ENCODE results near the gene ALOX12B. TPM values are rescaled to one million over a fixed set of nuclear protein-coding genes. Genes with fewer than 3 reads are reported as not detected.

The ALOX12B gene
- polyA plus RNA-seq, 1 of the 3 experiments (the other 2 are of a cell fraction), result 0.20 TPM

GRCh38 chr17:8117367-8117979 is 30.0 kb upstream of the ALOX12B start:
- Histone ChIP-seq H3K4me2 (peak overlapping the region; percentile 97), H4K20me1 (ENCODE audit: insufficient read depth) (peaks cover 15% of the 10 kb centered on the region), H2AFZ (ENCODE audit: low read depth) (peak overlapping the region; percentile 77; the same call in 1 of the 2 replicates), H3F3A (replicated peaks; ENCODE audit: insufficient read depth) (peaks cover 23% of the 10 kb centered on the region), H3K27ac (ENCODE audit: low read depth in 2 of 2, low read length in 1 of 2) (peak overlapping the region in 1 of 2 experiments; percentile 63; a peak in 2 of 4 replicates), H3K9me3 (no peaks in the 10 kb centered on the region), H3K27me3 (ENCODE audit: insufficient read depth) (peaks cover 35% of the 10 kb centered on the region; the same call in 1 of the 2 replicates), H3K9ac (peak overlapping the region; percentile 52), H3K9me2 (no peaks in the 10 kb centered on the region), H3K79me2 (ENCODE audit: insufficient read depth) (no peaks in the 10 kb centered on the region), H3K36me3 (replicated peaks in 1 of 2; ENCODE audit: control insufficient read depth in 1 of 2, insufficient read depth in 2 of 2, low read length in 1 of 2) (no peaks in the 10 kb centered on the region), H3K4me3 (ENCODE audit: low read depth in 2 of 2, low read length in 1 of 2) (peak overlapping the region; percentile 53 to 79), H3K4me1 (ENCODE audit: control insufficient read depth in 1 of 2, insufficient read depth in 2 of 2, low read depth in 1 of 2, low read length in 1 of 2) (peaks cover 0 to 18% of the 10 kb centered on the region in 2 experiments; a peak in 2 of 4 replicates)
- TF ChIP-seq GATA2 (CRISPR knock-in tag; IDR thresholded peaks at IDR 0.05) (peak; percentile 57; the same call in 1 of the 2 replicates), FOSL2 (IDR thresholded peaks at IDR 0.05; ENCODE audit: borderline replicate concordance, low read depth) (no peak), RAD21 (IDR thresholded peaks at IDR 0.05; ENCODE audit: low read length) (no peak)
- 27% methylated on average over 12 of the region's 18 CpGs for WGBS (ENCODE audit: low lambda C conversion rate)
- ChIA-PET POLR2A (no interaction called here), CTCF (interaction anchor here (1.0 to 15.2 kb wide), 11 partner anchors 10 to 70 kb away, joined by 3 to 298 read pairs (median 32); partner anchors contain the start of genes ALOX12B and PER1)
- no peak for DNase-seq

DNA sequence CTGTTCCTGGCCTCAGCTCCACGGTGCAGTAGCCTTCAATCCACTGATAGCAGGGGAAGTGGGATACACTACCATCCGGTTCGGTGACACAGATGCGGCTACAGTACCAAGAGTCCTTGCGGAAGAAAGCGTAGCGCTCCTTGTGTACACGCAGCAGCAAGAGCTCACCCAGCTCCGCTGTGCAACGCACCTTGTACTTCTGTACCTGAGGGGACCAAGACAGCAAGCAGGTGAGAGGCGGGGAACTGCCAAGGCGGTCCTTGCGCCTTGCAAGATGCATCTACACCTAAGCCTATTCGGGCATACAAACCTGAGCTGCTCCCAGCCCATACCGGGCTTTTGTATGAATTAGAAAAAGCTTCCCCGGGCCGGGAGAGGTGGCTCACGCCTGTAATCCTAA is 29.3 kb upstream of the ALOX12B start:
- WGBS (ENCODE audit: low lambda C conversion rate), result 74% methylated on average over 18 of the region's 18 CpGs
- no peak for TF ChIP-seq TEAD4 (IDR thresholded peaks at IDR 0.05; ENCODE audit: borderline replicate concordance, insufficient read depth)
- no peak for TF ChIP-seq POLR2AphosphoS5 (IDR thresholded peaks at IDR 0.05; ENCODE audit: low read depth, low read length)
- TF ChIP-seq, protein P1, sequence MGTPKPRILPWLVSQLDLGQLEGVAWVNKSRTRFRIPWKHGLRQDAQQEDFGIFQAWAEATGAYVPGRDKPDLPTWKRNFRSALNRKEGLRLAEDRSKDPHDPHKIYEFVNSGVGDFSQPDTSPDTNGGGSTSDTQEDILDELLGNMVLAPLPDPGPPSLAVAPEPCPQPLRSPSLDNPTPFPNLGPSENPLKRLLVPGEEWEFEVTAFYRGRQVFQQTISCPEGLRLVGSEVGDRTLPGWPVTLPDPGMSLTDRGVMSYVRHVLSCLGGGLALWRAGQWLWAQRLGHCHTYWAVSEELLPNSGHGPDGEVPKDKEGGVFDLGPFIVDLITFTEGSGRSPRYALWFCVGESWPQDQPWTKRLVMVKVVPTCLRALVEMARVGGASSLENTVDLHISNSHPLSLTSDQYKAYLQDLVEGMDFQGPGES (IDR thresholded peaks at IDR 0.05; ENCODE audit: low read depth, low read length), result no peak
- no peak for TF ChIP-seq RCOR1 (IDR thresholded peaks at IDR 0.05; ENCODE audit: low read length)
- no peak for TF ChIP-seq SMC3 (IDR thresholded peaks at IDR 0.05; ENCODE audit: low read depth, low read length)
- no peak for TF ChIP-seq NFIC (IDR thresholded peaks at IDR 0.05; ENCODE audit: borderline replicate concordance)
- no peak for TF ChIP-seq ELF1 (IDR thresholded peaks at IDR 0.05)
- no peak for TF ChIP-seq USF1 (IDR thresholded peaks at IDR 0.05; ENCODE audit: borderline replicate concordance, low read depth)
- TF ChIP-seq TCF12 (IDR thresholded peaks at IDR 0.05), result no peak
- TF ChIP-seq FOSL2 (IDR thresholded peaks at IDR 0.05; ENCODE audit: borderline replicate concordance, low read depth), result no peak
- no peak for TF ChIP-seq EZH2phosphoT487 (IDR thresholded peaks at IDR 0.05; ENCODE audit: borderline replicate concordance, low read depth)
- TF ChIP-seq YY1 (IDR thresholded peaks at IDR 0.05; ENCODE audit: low read depth), result no peak
- TF ChIP-seq, protein P2, sequence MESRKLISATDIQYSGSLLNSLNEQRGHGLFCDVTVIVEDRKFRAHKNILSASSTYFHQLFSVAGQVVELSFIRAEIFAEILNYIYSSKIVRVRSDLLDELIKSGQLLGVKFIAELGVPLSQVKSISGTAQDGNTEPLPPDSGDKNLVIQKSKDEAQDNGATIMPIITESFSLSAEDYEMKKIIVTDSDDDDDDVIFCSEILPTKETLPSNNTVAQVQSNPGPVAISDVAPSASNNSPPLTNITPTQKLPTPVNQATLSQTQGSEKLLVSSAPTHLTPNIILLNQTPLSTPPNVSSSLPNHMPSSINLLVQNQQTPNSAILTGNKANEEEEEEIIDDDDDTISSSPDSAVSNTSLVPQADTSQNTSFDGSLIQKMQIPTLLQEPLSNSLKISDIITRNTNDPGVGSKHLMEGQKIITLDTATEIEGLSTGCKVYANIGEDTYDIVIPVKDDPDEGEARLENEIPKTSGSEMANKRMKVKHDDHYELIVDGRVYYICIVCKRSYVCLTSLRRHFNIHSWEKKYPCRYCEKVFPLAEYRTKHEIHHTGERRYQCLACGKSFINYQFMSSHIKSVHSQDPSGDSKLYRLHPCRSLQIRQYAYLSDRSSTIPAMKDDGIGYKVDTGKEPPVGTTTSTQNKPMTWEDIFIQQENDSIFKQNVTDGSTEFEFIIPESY (IDR thresholded peaks at IDR 0.05; ENCODE audit: borderline replicate concordance, low read depth), result no peak
- TF ChIP-seq RAD21 (IDR thresholded peaks at IDR 0.05; ENCODE audit: low read length), result no peak
- no peak for TF ChIP-seq TAF1 (IDR thresholded peaks at IDR 0.05; ENCODE audit: borderline replicate concordance, low read depth, low read length)
- no peak for TF ChIP-seq FOXJ3 (CRISPR knock-in tag; IDR thresholded peaks at IDR 0.05)
- no peak for TF ChIP-seq REST (IDR thresholded peaks at IDR 0.05; ENCODE audit: low read depth, low read length)

More for the DNA sequence above, 29.3 kb upstream of the ALOX12B start:
- H3K79me2 ChIP-seq (ENCODE audit: insufficient read depth), result no peaks in the 10 kb centered on the region
- H3K4me3 ChIP-seq (ENCODE audit: low read depth in 2 of 2, low read length in 1 of 2), result no peak overlapping the region
- DNase-seq, result no peak
- peaks cover 23% of the 10 kb centered on the region for H3F3A ChIP-seq (replicated peaks; ENCODE audit: insufficient read depth)
- no peaks in the 10 kb centered on the region for H3K9me2 ChIP-seq
- H3K36me3 ChIP-seq (replicated peaks in 1 of 2; ENCODE audit: control insufficient read depth in 1 of 2, insufficient read depth in 2 of 2, low read length in 1 of 2), result no peaks in the 10 kb centered on the region
- H2AFZ ChIP-seq (ENCODE audit: low read depth), result no peak overlapping the region
- CTCF ChIA-PET, result interaction anchor here (1.0 to 15.2 kb wide), 9 partner anchors 9 to 60 kb away, joined by 3 to 298 read pairs (median 46); partner anchors contain the start of gene ALOX12B
- H4K20me1 ChIP-seq (ENCODE audit: insufficient read depth), result peaks cover 15% of the 10 kb centered on the region
- peaks cover 0 to 18% of the 10 kb centered on the region in 2 experiments; a peak in 2 of 4 replicates for H3K4me1 ChIP-seq (ENCODE audit: control insufficient read depth in 1 of 2, insufficient read depth in 2 of 2, low read depth in 1 of 2, low read length in 1 of 2)
- H3K9ac ChIP-seq, result no peak overlapping the region
- H3K27ac ChIP-seq (ENCODE audit: low read depth in 2 of 2, low read length in 1 of 2), result no peak overlapping the region
- H3K4me2 ChIP-seq, result no peak overlapping the region
- H3K9me3 ChIP-seq, result no peaks in the 10 kb centered on the region
- POLR2A ChIA-PET, result no interaction called here
- peaks cover 35% of the 10 kb centered on the region; the same call in 1 of the 2 replicates for H3K27me3 ChIP-seq (ENCODE audit: insufficient read depth)
